Bone marrow (tissue), 2 donors: ENCODE data around the gene AP3D1.

Experiments
- DNase-seq, 2 donors: peaks; one replicate each; lab custom pipeline; 2025; lab: John Stamatoyannopoulos, UW

The AP3D1 gene

DNA sequence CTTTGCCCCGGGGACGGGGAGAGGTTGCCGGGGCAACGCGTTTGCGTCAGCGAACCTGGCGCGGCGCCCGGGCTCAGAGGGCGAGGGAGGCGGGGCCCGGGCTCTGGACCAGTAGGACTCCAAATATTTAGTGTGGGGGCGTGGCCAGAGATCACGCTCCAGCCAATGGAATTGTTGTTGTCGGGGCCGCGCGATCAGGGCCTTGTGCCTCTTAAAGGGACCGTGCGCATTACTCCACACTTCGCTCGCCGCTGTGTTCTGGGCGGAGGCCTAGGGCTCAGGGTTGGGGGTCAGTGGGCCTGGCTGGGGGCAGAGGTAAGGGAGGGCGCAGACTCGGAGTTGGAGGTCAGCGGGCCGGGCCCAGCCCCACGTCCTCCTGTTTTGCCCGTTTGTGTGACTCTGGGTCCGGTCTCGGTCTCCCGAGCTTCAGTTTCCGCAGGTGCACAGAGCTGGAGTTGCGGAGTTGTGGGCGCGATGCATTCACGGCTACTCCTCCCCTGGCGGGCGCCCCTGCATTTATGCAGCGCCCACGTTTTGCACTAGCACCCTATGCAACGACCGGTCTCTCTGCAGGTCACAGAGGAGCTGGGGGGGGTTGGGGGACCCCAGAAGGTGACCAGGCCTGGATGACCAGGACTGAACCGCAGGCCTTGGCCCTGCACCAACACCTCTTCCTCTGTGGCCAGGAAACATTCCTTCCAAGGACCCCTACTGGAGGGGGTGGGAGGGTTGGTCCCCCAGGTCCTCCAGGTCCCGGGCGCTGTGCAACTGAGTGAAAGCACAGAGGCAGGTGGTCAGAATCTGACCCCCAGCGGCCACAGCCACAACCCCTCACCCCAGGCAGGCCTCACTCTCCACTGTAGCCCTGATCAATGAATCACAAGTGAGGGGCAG, 89.6 kb downstream of the AP3D1 start:
- peak; percentile 95 for DNase-seq

DNA sequence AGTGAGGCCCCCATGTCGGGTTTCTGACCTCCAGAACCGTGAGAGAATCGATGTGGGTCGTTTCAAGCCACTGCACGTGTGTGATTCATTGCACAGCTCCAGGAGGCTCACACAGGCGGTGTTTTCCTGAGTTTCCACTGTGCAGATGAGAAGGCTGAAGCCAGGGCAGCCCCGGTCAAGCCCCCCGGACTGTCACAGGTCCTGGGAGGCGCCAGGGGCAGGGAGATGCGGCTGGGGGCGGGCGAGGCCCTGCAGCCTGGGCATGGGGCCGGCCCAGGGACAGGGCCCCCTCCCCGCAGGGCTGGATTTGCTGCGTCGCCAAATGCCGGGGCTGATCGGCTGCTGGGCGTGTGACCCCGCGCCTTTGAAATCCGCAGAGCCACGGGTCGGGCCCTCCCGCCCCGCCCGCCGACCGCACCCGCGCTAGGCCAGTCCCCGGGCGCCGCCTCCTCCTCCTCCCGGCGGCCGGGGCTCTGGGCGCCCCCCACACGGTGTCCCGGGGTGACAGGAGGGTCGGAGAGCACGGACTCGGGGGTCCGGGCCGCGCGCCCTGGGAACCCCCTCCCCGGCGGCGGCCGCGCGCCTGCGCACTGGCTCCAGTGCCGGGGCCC, 90.4 kb downstream of the AP3D1 start:
- no peak for DNase-seq

DNA sequence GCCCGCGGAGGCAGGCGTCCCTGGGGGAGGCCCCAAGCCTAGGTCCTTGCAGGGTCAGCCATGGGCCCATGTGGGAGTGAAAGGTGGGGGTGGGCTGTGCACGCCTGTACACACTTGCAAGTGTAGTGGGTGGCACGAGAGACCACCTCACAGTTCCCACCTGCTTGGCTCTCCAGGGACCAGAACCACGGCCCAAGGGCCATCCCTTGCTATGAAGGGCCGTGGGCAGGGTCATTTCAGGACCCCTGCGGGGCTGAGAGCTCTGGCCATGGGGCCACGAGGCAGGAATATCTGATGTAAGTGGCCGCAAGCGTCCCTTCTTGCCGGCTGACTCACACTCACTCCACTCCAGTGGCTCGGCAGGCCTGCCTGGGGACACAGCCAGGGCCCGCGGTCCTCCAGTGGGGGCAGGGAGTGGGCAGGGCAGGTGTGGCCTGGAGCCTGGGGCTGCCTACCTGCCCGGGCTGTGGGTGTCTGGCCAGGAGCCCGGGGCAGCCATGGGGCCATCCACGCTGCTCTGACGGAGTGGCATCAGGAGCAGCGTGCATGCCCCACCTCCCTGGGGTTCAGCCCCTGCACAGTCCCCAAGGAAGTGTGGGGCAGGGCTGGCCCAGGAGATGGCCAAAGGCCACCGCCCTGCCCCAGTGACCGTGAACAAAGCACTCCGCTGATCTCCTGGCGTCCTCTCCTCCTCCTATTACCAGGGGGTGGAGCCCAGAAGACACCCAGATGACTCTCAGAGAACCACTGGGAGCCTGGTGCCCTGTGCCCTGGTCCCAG, 91.8 kb downstream of the AP3D1 start:
- DNase-seq = no peak

DNA sequence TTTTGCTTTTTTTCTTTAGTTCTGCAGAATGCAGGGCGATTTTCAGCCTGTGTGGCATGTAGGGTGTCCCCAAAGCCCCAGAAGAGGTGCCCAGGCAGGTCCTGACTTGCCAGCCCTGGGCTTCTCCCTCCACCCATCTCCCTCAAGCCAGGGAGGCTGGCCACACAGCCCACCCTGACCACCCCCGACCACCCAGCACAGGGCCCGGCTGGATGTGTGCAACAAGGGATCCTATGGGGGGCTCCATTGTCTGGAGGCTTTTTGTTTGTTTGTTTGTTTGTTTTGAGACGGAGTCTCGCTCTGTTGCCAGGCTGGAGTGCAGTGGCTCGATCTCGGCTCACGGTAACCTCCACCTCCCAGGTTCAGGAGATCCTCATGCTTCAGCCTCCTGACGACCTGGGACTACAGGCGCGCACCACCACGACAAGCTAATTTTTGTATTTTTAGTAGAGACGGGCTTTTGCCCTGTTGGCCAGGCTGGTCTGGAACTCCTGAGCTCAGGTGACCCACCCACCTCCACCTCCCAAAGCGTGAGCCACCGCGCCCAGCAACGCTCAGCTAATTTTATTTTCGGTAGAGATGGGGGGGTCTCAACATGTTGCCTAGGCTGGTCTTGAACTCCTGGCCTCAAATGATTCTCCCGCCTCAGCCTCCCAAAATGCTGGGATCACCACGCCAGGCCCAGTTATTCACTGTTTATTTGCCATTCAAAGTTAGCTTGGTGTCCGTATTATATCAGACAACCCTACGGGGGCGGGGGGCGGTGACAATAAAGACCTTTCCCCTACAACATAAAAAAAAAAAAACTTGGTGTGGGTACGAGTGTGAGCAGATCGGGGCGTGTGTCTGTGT, 92.6 kb downstream of the AP3D1 start:
- DNase-seq = no peak

DNA sequence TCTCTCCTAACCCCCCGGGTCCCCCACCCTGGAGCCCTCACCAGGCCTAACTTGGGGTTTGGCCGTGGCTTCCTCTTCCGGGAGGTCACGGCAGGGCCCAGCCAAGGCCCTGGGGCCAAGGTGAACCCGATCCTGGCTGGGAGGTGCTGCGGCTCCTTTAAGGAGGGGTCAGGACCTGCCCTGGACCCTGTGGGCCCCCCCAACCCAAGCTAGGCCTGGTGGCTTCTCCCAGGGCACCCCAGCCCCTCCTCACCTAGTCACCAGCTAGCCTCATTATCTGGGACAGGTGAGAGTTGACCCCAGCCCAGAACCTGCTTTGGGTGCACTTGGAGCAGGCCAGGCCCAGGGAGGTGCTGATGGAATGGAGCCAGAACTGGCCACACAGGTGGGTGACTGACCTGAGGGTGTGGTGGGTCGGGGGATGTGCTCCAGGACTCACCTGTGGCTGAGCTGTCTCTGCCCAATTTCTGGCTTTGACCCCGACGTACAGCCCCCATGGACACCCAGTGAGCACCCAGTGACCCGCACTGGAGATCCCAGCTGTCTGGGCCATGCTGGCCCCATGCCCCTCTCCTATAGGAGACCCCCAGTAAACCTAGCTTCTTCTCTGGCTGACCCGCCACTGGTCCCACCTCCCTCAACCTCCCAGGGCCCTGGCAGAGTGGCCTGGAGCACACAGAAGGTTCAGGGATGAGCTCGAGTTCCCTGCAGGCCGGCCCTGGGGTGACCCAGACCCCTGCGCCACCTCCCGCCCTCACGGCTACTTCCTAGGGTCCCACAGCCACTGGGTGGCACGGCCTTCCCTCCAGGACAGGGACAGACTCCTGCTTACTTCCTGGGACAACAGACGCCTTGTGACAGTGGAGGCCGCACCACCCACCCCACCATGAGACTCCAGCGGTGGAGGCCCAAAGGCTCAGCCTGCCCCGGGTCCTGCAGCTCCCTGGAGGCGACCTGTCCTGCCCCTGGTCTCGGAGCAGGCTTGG, 93.6 kb downstream of the AP3D1 start:
- DNase-seq = no peak

DNA sequence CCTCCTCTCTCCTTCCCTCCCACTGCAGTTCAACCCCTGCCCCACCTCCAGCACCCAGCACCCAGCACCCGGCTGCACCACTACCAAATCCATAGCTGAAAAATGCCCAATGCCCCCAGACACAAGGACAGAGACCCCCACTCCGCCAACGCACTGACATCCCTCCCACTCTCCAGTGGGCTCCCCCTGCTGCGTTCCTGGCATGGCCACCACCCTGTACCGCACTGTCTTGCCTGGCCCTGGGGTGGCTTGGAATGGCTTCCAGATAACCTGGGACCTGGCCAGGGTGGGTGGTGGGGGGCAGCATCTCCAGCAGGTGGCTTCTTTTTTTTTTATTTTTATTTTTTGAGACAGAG, 94.6 kb downstream of the AP3D1 start:
- no peak for DNase-seq

DNA sequence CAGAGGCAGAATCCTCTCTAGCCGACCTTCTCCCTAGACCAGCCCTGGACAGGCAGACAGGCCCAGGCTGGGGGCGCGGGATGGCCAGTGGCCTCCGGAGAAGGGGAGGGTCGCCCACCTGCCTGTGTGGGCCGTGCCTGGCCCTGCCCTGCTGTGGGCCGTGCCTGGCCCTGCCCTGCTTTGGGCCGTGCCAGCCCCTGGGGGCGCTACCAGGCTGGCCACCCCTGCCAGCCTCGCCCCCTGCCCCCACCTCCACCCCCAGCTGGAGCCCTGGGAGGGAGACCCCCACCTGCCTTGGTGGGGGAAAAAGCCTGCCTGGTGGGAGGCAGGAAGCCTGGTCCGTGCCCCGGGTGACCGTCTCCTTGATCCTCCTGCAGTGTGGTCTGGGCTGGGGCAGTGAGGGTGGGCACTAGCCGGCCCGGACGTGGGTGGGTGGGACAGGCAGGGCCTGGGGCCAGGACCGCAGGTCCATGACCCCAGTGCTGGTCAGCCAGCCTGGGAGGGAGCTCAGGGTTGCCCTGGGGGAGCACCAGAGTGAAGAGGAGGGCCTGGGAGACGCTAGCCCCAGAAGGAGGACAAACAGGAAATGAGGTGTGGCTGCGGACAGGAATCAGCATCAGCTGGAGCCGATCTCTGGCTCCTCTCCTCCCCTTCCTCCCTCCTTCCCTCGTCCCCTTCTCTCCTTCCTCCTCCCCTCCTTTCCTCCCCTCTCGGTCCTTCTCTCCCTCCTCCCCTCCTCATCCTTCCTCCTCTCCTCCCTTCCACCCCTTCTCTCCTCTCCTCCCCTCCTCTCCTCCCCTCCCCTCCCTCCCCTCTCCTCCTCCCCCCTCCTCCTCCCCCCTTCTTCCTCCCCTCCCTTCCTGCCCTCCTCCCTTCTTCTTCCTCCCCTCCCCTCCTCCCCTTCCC, 95.2 kb downstream of the AP3D1 start:
- no peak for DNase-seq

DNA sequence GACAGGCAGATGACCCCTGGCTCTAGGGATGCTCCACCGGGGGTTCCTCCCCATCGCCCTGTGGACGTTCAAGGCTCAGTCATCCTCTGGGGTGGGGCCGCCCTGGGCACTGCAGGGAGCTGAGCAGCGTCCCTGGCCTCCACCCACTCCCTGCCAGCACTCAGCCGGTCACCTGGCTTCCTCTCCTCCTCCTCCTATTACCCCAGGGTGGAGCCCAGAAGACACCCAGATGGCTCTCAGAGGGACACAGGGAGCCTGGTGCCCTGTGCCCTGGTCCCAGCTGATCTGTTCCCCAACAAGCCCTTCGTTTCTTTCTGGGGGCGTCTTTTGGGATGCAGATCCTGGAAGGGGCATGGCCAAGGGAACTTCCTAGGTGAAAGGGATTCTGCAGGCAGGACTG, 96.6 kb downstream of the AP3D1 start:
- DNase-seq = no peak

DNA sequence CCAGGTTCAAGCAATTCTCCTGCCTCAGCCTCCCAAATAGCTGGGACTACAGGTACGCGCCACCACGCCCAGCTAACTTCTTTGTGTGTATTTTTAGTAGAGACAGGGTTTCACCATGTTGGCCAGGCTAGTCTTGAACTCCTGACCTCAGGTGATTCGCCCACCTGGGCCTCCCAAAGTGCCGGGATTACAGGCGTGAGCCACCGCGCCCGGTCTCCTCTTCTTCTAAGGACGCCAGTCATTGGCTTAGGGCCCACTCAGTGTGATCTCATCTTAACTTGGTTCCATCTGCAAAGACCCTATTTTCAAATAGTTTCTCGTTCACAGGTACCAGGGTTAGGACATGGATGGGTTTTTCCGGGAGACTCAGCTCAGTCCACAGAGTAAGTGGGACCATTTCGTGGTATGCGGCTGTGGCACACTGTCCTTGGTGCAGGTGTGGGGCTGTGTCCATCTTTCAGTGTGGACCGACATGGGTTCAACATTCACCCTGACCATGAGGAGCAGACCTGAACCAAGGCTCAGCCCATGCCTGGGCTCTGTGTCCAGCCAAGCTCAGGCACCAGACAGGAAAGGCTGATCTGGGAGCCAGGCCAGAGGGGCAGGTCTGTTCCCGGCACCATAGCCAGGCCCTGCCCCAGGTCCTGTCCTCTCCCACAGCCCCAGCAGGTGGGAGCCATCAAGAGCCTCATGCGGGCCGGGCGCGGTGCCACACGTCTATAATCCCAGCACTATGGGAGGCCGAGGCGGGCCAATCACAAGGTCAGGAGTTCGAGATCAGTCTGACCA, 97.6 kb downstream of the AP3D1 start:
- no peak for DNase-seq

DNA sequence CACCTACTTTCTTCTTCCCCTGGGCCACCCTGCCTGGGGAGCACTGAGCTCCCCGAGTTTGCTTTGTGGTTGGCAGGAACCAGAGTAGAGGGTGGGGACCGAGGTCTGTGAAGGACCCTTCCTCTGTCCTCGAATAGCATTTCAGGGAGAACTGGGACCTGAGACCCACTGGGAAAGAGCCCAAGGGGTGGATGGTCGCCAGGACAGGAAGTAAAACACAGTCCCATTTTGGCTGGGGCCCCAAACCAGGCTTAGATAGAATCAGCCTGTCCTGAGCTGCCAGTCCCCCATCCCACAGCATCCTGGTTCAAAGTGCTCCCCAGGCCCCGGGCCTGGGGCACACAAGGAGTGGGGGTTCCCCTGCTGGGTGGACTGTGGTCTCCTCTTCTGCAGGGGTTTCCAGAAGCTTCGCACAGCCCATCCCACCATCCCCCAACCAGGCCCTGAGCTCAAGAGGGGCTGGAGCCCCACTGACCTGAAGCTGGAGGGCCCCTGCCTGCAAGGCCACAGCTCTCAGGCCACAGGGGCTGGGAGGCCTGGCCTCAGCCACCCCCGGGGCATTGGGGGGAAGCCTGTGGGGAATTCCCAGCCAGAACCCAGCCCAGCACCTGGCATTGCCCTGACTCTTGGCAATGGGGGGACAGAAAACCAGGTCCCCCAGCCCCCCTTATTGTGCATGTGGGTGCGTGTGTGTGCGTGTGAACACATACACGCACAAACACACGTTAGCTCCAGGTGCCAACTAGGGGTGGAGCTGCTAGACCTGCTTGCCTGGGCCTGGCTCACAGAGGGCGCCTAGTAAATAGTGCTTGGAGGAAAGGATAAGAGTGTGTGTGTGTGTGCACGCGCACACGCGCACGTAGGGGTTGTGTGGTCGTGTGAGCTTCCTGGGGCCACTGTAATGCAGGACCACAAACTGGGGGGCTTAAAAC, 99.3 kb downstream of the AP3D1 start:
- no peak for DNase-seq

DNA sequence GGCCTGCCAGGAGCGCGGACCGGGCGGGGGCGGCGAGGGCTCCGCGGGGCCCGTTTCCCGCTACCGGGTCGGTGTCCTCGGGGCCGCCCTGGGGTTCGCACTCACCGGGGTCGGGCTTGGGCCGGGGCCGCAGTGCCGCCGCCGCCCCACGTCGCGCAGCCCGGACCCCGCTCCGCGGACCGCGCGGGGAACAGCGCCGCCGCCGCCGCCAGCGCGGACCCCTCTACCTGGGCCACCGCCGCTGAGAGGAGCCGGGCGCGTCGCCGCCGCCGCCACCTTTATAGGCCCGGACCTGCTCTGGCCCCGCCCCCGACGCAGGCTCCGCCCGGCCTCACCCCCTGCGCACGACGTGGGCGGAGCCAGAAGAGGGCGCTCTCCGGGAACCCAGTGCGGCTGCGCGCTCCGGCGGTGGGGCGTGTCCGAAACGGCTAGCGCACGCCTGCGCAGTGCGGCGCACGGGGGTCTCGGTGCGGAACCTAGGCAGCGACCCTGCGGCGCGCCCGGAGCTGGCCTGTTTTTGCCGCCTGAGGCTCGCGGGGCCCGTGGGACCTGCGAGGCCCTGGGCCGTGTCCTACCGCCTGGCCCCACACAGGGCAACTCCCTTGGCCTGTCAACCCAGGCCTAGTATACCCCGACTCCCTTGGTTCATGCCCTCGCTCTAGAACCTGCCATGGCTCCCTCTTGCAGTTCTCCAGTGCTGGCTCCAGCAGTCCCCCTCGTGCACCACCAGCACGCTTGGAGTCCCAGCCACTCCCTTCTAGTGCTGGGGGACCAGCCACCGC, 100.2 kb downstream of the AP3D1 start, which contains the start of gene MKNK2:
TSS of gene MKNK2 (minus strand) at position 254 of the 782 bp plus-strand sequence. CDS start 393 bp downstream, outside the sequence.
- DNase-seq = peak; percentile 67 to 92
